K562 (cell line): ENCODE measurements around the gene PACSIN2. TPM values are rescaled to one million over a fixed set of nuclear protein-coding genes. Genes with fewer than 3 reads are reported as not detected.

Experiments
- ATAC-seq: fragments of 200-7000 bp; cut with Tn5 transposase; 3 replicates; pipeline ENCODE4 v1.9.1; 2020; ENCODE audit warnings: moderate library complexity
- BruUV-seq: library from RNA; stranded (reverse); fragments of 400-500 nt; replicated peaks from 2 replicates; lab custom pipeline; 2021; lab: Mats Ljungman, UMichigan
- CTCF ChIA-PET: fragments of 300-600 bp; formaldehyde crosslinking; extraction: SDS; loops from one replicate; lab custom pipeline; 2021; ENCODE audit warnings: low intra/inter-chr PET ratio; lab: Yijun Ruan, JAX
- POLR2A ChIA-PET: fragments of 300-600, 350-650 bp; sonication (Branson Sonifier 250); formaldehyde crosslinking; extraction: SDS; loops from one replicate; lab custom pipeline; 2021; ENCODE audit warnings: antibody characterized with exemption, inconsistent platforms; lab: Yijun Ruan, JAX
- DNase-seq, 4 experiments: peaks; one replicate each; pipeline versions ENCODE4 v3.0.0 to v3.0.0-alpha.2; 2011 to 2018; ENCODE audit warnings: low spot score in 3 of 4, mixed read lengths in 3 of 4; ENCODE audit errors: extremely low read depth in 1 of 4
- FAIRE-seq: peaks from 2 replicates; lab custom pipeline; 2011; peaks lifted over from hg19 to GRCh38; lab: Jason Lieb, UNC
- H2AFZ ChIP-seq: 2 replicates; pipeline ENCODE4 v1.6.0; 2011; ENCODE audit warnings: low read depth, low read length, control low read depth, inconsistent platforms
- H3K27ac ChIP-seq: fragments of 200-600 bp; 3 replicates; pipeline ENCODE4 v1.8.0; 2011; ENCODE audit warnings: low read depth, mild to moderate bottlenecking, control low read depth, inconsistent platforms, low read length, moderate library complexity, mixed read lengths; ENCODE audit errors: extremely low read depth
- H3K27me3 ChIP-seq, 2 experiments: fragments of 300-600 bp in 1 of 2; 2 replicates in 1 of 2; 3 replicates in 1 of 2; pipeline versions ENCODE4 v1.6.0 to v1.8.0; 2011; ENCODE audit warnings: inconsistent platforms in 2 of 2, low read length in 2 of 2, mild to moderate bottlenecking in 1 of 2, mixed read lengths in 1 of 2, moderate library complexity in 1 of 2; ENCODE audit not compliant: control insufficient read depth in 2 of 2, insufficient read depth in 2 of 2
- H3K36me3 ChIP-seq: fragments of 300-600 bp; 3 replicates; pipeline ENCODE4 v1.8.0; 2011; ENCODE audit warnings: mild to moderate bottlenecking, low read length, inconsistent platforms; ENCODE audit not compliant: control insufficient read depth, insufficient read depth
- H3K4me1 ChIP-seq, 2 experiments: fragments of 200-600 bp in 1 of 2; replicated peaks in 1 of 2; 2 replicates in 1 of 2; 3 replicates in 1 of 2; pipeline versions ENCODE4 v1.5.1 to v1.8.0; 2011; ENCODE audit warnings: inconsistent platforms in 2 of 2, low read length in 2 of 2, mild to moderate bottlenecking in 1 of 2, mixed read lengths in 1 of 2, moderate library complexity in 1 of 2; ENCODE audit not compliant: control insufficient read depth in 2 of 2, insufficient read depth in 2 of 2
- H3K4me2 ChIP-seq: 2 replicates; pipeline ENCODE4 v1.6.1; 2011; ENCODE audit warnings: low read length, control low read depth, inconsistent platforms, mixed read lengths; ENCODE audit not compliant: insufficient read depth
- H3K4me3 ChIP-seq: fragments of 200-600 bp; sonication (generic), shearing (Covaris generic); 2 replicates; pipeline ENCODE4 v1.5.1; 2016; ENCODE audit warnings: control low read depth, inconsistent platforms
- H3K79me2 ChIP-seq: fragments of 200-600 bp; 3 replicates; pipeline ENCODE4 v1.8.0; 2011; ENCODE audit warnings: low read length, inconsistent platforms; ENCODE audit not compliant: control insufficient read depth, insufficient read depth
- H3K9ac ChIP-seq, 2 experiments: 2 replicates each; pipeline versions ENCODE4 v1.6.0 to v1.6.1; 2011; ENCODE audit warnings: low read depth in 2 of 2, low read length in 2 of 2, control low read depth in 1 of 2, inconsistent platforms in 1 of 2, mild to moderate bottlenecking in 1 of 2, mixed read lengths in 1 of 2; ENCODE audit not compliant: insufficient read depth in 1 of 2
- H3K9me1 ChIP-seq: one replicate; pipeline ENCODE4 v1.6.0; 2011; ENCODE audit warnings: inconsistent platforms, mild to moderate bottlenecking, low read length, moderate library complexity; ENCODE audit not compliant: control insufficient read depth, insufficient read depth
- H3K9me3 ChIP-seq: replicated peaks from 2 replicates; pipeline ENCODE4 v1.5.1; 2011; ENCODE audit warnings: low read depth, low read length, inconsistent platforms; ENCODE audit not compliant: control insufficient read depth, insufficient read depth
- H4K20me1 ChIP-seq: replicated peaks from 2 replicates; pipeline ENCODE4 v1.6.1; 2011; ENCODE audit warnings: low read length, inconsistent platforms, mixed read lengths; ENCODE audit not compliant: control insufficient read depth, insufficient read depth
- CEBPB ChIP-seq: fragments of 450-650 bp; IDR thresholded peaks from 2 replicates; pipeline ENCODE4 v1.6.1; 2016; ENCODE audit warnings: missing genetic modification characterization, missing compliant biosample characterization
- CEBPG ChIP-seq, 3 experiments: fragments of 200-800 bp in 1 of 3; sonication (Bioruptor generic) in 1 of 3; sonication (generic) in 1 of 3; formaldehyde crosslinking in 1 of 3; IDR thresholded peaks in 2 of 3; conservative IDR thresholded peaks in 1 of 3; 2 replicates each; pipeline versions ENCODE4 v1.6.1 to v1.8.0; 2016 to 2022; ENCODE audit warnings: missing compliant biosample characterization in 2 of 3, missing genetic modification characterization in 2 of 3, mild to moderate bottlenecking in 1 of 3, missing genetic modification reagents in 1 of 3
- ELF4 ChIP-seq: fragments of 450-650 bp; formaldehyde crosslinking; IDR thresholded peaks from 2 replicates; pipeline ENCODE4 v1.4.0; 2022; ENCODE audit warnings: missing genetic modification characterization
- FOXJ3 ChIP-seq: sonication (generic); formaldehyde crosslinking; IDR thresholded peaks from 2 replicates; pipeline ENCODE4 v1.4.0; 2020; ENCODE audit warnings: mild to moderate bottlenecking, missing genetic modification reagents
- IRF9 ChIP-seq: fragments of 450-650 bp; IDR thresholded peaks from 2 replicates; pipeline ENCODE4 v1.6.1; 2016; ENCODE audit warnings: missing biosample characterization, missing genetic modification characterization
- RAD21 ChIP-seq, 2 experiments: fragments of 250-450 bp in 1 of 2; fragments of 450-650 bp in 1 of 2; sonication (Bioruptor Pico) in 1 of 2; formaldehyde crosslinking in 1 of 2; IDR thresholded peaks in 1 of 2; conservative IDR thresholded peaks in 1 of 2; 2 replicates each; pipeline versions ENCODE4 v1.4.0 to v1.8.0; 2020 to 2022; ENCODE audit warnings: mild to moderate bottlenecking in 2 of 2, moderate library complexity in 1 of 2
- WGBS: fragments of 100-300 bp; shearing (Covaris generic); methylation state at CpG from one replicate; pipeline ENCODE4 v1.1.6; 2016; ENCODE audit warnings: low coverage, mixed read lengths; ENCODE audit not compliant: insufficient coverage; ENCODE audit errors: missing lambda C conversion rate; 5-methylcytosine and 5-hydroxymethylcytosine counted together
- in situ Hi-C: fragments of 300-500 bp; cut with MboI; formaldehyde crosslinking; loops from 4 replicates; pipeline ENCODE4 v1.15.0; 2018; ENCODE audit warnings: inconsistent platforms, mixed read lengths
- intact Hi-C: fragments of 100-400 bp; cut with micrococcal nuclease; formaldehyde crosslinking; loops from 2 replicates; pipeline ENCODE4 v1.14.2; 2022
- polyA plus RNA-seq, 8 experiments: library from polyadenylated mRNA; depleted of rRNA in 4 of 8; stranded (reverse) in 5 of 8; unstranded in 3 of 8; fragments of >200 nt; fragmentation: Nextera tagmentation in 2 of 8; fragmentation: Illumina TruSeq in 1 of 8; extraction: Ambion mirVana in 2 of 8; extraction: Trizol in 1 of 8; gene quantifications; 2 replicates each; pipeline versions ENCODE4 v1.2.1 to v1.2.3, GENCODE V29; 2011 to 2014; ENCODE audit warnings: inconsistent platforms in 1 of 8, missing spikeins in 1 of 8
- total RNA-seq, 7 experiments: library from RNA; depleted of rRNA in 6 of 7; stranded (reverse); fragments of >200 nt in 6 of 7; fragmentation: Illumina TruSeq in 2 of 7; extraction: Trizol in 2 of 7; gene quantifications; 2 replicates each; pipeline versions ENCODE4 v1.2.1 to v1.2.3, GENCODE V29; 2011 to 2021; ENCODE audit warnings: low replicate concordance in 1 of 7
- TF ChIP-seq, protein P1 (sequence below), 2 experiments: fragments of 450-650 bp in 1 of 2; sonication (generic) in 1 of 2; formaldehyde crosslinking in 1 of 2; IDR thresholded peaks in 1 of 2; conservative IDR thresholded peaks in 1 of 2; 2 replicates each; pipeline versions ENCODE4 v1.6.1 to v1.8.1; 2016 to 2023; ENCODE audit warnings: mild to moderate bottlenecking in 2 of 2, moderate library complexity in 2 of 2, inconsistent platforms in 1 of 2, missing genetic modification reagents in 1 of 2

The PACSIN2 gene
- total and polyA plus RNA-seq, 9 of the 15 experiments (the other 6 are each of a cell fraction or from before 2014, with no cell fraction given): 0.45 to 45.1 (median 23.9) TPM

DNA sequence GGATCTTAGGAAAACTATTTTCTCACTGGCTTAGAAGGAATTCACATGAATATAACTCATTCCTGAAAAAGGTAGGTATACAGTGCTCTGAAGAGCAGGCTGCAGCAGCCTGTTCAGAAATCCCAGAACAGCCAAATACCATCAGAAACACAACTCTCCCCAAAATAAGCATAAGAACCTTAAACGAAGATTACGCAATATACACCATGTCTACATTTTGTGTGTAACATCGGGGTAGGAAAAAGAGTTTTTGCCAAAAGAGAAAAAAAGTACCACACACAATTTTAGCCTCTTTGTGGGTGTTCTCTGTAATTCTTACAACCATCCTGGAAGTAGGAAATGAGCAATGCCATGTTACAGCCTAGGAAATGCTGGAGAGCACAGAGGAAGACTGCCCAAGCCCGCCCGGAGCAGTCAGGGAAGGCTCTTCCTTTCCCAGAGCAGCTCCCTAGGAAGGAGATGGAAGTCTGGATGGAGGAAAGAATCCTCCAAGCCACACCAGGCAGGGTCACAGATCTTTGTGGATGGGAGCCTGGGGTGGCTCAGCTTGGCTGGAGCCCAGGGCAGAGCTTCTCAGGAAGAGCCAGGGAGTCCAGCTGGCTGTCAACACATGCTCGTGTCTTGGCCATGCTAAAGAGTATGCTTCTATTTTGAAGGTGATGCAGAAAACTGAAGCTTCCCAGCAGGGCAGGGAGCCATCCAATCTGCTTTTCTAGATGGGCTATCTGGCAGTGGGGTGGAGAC lies 108.2 kb downstream of the PACSIN2 start:
- CTCF ChIA-PET: no interaction called here
- in situ Hi-C loops (no loop called here), intact Hi-C loops (no loop called here)
- Histone ChIP-seq H3K9ac (no peak overlapping the region), H3K9me3 (no peaks in the 10 kb centered on the region), H3K27me3 (no peaks in the 10 kb centered on the region), H2AFZ (no peak overlapping the region), H3K36me3 (peaks cover 5% of the 10 kb centered on the region; the same call in 2 of the 3 replicates), H3K4me2 (no peak overlapping the region), H3K4me1 (no peaks in the 10 kb centered on the region), H3K79me2 (no peaks in the 10 kb centered on the region), H4K20me1 (no peaks in the 10 kb centered on the region), H3K4me3 (no peak overlapping the region), H3K9me1 (no peaks in the 10 kb centered on the region), H3K27ac (no peak overlapping the region)
- POLR2A ChIA-PET: interaction anchor here (0.9 kb wide), 1 partner anchor 19 kb away, joined by 4 read pairs; no protein-coding TSS in a partner anchor
- ATAC-seq: no peak
- no TSS peak for BruUV-seq
- TF ChIP-seq IRF9 (tag): 0 out of 2 replicates have a peak, but pooled peaks have one; percentile 29
- TF ChIP-seq CEBPG (CRISPR knock-in tag; IDR thresholded peaks at IDR 0.05): no peak
- peak; percentile 59 to 95 for TF ChIP-seq CEBPG (tag; conservative IDR thresholded peaks at IDR 0.05 in 1 of 2, IDR thresholded peaks at IDR 0.05 in 1 of 2)
- peak; percentile 94 for TF ChIP-seq CEBPB (tag)
- no peak for TF ChIP-seq RAD21 (CRISPR knock-in tag; conservative IDR thresholded peaks at IDR 0.05 in 1 of 2, IDR thresholded peaks at IDR 0.05 in 1 of 2)
- no peak for TF ChIP-seq ELF4 (CRISPR knock-in tag)
- TF ChIP-seq, protein P1, sequence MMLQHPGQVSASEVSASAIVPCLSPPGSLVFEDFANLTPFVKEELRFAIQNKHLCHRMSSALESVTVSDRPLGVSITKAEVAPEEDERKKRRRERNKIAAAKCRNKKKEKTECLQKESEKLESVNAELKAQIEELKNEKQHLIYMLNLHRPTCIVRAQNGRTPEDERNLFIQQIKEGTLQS (IDR thresholded peaks at IDR 0.05): no peak
- TF ChIP-seq, protein P1 (CRISPR knock-in tag; conservative IDR thresholded peaks at IDR 0.05): no peak
- no peak for TF ChIP-seq FOXJ3 (CRISPR knock-in tag)
- no peak for DNase-seq
- no peak for FAIRE-seq
- WGBS: 85% methylated on average over 6 of the region's 6 CpGs
